Upper lobe of left lung (tissue), 4 donors: ENCODE measurements around the gene ROMO1.

Source experiments
- CTCF ChIP-seq, 6 experiments: fragments of 450-650 bp in 4 of 6; fragments of 200-600 bp in 2 of 6; sonication (generic) in 2 of 6; IDR thresholded peaks; one replicate each; pipeline ENCODE4 v1.5.1; 2016 to 2019; ENCODE audit warnings: antibody characterized with exemption in 6 of 6
- EP300 ChIP-seq, 4 donors: sonication (generic); formaldehyde crosslinking; IDR thresholded peaks; one replicate each; pipeline ENCODE4 v1.5.1; 2017; ENCODE audit warnings: antibody characterized with exemption in 4 of 4, control low read depth in 2 of 4
- POLR2A ChIP-seq, 4 donors: fragments of 450-650 bp; IDR thresholded peaks; one replicate each; pipeline ENCODE4 v1.5.1; 2016 to 2017; ENCODE audit warnings: antibody characterized with exemption in 4 of 4, mild to moderate bottlenecking in 2 of 4
- POLR2AphosphoS5 ChIP-seq, 2 donors: sonication (generic); formaldehyde crosslinking; IDR thresholded peaks; one replicate each; pipeline ENCODE4 v1.5.1; 2017; ENCODE audit warnings: antibody characterized with exemption in 2 of 2

GRCh38 chr20:35698298-35699126 lies 693 bp upstream of the ROMO1 start:
- TF ChIP-seq CTCF (IDR thresholded peaks at IDR 0.05) (no peak), POLR2AphosphoS5 (IDR thresholded peaks at IDR 0.05) (no peak), EP300 (IDR thresholded peaks at IDR 0.05) (no peak), POLR2A (IDR thresholded peaks at IDR 0.05) (no peak)
